ENCODE measurements around the gene LCE3E.

DNA sequence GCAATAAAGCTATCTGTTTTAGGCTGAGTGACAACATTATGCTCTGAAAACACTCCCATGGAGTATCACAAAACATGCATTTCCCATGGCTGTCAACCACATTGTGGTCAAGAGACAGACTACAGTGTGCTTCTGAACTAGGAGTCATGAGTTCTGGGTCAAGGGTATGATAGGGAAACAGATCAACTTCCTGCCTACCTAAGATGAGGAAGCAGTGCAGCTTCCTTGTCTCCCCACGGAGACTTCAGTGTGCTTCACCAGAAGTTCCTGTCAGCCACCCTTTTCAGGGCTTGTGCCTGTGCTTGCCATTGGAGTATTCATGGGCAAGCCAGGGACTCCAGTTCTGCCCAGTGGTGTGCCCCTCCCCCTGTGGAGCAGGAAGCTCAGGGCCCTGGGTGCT lies 19.9 kb downstream of the LCE3E start:
- TF ChIP-seq, protein P1, sequence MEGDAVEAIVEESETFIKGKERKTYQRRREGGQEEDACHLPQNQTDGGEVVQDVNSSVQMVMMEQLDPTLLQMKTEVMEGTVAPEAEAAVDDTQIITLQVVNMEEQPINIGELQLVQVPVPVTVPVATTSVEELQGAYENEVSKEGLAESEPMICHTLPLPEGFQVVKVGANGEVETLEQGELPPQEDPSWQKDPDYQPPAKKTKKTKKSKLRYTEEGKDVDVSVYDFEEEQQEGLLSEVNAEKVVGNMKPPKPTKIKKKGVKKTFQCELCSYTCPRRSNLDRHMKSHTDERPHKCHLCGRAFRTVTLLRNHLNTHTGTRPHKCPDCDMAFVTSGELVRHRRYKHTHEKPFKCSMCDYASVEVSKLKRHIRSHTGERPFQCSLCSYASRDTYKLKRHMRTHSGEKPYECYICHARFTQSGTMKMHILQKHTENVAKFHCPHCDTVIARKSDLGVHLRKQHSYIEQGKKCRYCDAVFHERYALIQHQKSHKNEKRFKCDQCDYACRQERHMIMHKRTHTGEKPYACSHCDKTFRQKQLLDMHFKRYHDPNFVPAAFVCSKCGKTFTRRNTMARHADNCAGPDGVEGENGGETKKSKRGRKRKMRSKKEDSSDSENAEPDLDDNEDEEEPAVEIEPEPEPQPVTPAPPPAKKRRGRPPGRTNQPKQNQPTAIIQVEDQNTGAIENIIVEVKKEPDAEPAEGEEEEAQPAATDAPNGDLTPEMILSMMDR (IDR thresholded peaks at IDR 0.05 in 8 of 11, conservative IDR thresholded peaks at IDR 0.05 in 3 of 11): no peak
- no peak for TF ChIP-seq POLR2AphosphoS5 (IDR thresholded peaks at IDR 0.05)
- no peak for TF ChIP-seq POLR2A (IDR thresholded peaks at IDR 0.05)

Measured in spleen (tissue), 7 donors.